Limb (tissue), 2 donors: Measurements from ENCODE around the gene CTSC.

ENCODE experiments used
- DNase-seq, 2 donors: peaks; one replicate each; pipeline ENCODE4 v3.0.0-alpha.2; 2016; ENCODE audit errors: extremely low spot score in 2 of 2

CTSC gene

DNA sequence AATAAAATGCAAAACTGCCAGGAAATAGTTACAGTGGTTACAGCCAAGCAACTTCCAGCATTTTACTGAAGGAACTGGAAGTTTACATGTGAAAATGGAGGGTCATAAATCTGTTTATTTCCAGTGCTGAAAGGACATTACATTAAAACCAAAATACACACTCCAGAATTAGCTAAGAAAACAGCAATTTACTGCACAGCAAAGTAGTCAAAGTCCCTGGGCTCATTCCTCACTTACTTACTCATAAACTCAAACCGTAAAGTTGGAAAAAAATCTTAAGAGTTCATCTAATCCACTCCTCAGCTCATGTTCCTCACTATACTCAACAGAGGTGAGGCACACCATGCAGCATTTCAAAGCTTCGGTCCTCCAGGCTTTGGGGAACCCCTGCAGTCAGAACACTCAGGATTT, 17.4 kb downstream of the CTSC start:
- DNase-seq, result peak in 1 of 2 donors; percentile 55

- DNase-seq, result no peak
Measured at GRCh38 chr11:88318017-88318416, 19.5 kb downstream of the CTSC start.

DNA sequence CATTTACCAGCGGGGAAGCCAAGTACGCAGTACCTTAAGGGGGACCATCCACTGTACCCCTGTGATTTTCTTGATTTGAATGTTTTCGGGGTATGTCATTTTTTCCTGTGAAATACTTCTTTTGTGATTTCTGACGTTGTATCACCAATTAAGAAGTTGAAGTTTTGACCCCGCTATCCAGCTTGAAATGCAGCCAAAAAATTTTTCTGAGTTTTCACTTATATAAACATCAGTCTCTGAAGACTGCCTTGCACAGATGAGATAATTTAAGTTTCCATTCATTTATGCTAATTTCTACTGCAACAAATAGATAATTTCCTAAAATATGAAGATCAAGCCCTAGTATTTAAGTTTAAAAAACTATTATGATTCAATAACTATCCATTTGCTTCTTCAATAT, 20.0 kb downstream of the CTSC start:
- no peak for DNase-seq

GRCh38 chr11:88315981-88316441, 21.5 kb downstream of the CTSC start:
- no peak for DNase-seq

DNA sequence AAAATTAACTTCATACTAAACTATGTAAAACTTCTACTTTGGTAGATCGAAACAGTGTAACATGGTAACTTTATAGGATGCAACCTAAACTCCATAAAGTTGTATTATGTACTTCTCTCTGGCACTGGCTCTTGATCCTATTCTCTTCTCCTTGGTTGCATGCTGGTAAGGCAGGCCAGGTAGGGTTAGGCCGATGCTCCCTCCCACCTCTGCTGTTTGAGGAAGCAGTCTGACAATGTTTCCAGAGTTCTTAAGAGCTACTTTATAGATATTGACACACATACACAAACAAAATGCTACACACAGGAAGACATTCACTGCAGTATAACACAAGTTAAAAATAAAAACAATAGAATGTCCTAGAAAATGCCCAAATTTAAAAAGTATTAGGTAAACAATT, 22.5 kb downstream of the CTSC start:
- DNase-seq, result no peak

DNA sequence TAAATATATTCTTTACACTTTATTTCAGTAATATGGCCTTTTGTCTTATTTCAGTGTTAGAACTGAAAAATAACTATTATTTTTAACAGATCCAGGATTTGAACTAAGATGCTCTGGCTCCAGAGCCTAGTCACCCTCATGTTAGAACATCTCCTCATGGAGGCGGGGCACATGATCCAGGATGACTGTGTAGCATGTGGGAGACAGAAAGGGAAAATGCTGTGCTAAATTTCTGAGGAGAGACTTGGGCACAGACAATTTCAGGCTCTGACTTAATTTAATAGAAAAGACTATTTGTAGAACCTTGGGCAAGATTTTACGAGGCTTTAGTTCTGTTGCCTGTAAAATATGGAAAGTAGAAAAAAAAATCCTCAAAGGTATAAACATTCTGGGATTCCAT, 24.1 kb downstream of the CTSC start:
- DNase-seq, result no peak

DNA sequence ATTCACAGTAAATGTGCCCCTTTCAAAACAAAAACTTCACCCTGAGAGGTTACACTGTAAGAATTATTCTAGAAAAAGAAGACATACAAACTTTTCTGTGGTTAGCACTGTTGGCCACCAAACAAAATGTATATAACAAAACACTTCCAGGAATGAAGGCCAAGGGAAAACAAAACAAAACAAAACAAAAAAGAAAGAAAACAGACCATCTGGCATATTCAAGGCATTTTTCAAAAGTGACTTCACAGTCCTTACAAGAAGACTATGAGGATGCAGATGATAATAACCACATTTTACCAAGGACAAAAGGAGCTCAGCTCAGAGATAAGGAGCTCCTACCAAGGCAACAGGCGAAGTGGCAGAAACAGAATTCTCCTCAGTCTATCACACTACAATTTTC, 24.9 kb downstream of the CTSC start:
- DNase-seq, result no peak

GRCh38 chr11:88310246-88310645, 27.3 kb downstream of the CTSC start:
- no peak for DNase-seq

DNA sequence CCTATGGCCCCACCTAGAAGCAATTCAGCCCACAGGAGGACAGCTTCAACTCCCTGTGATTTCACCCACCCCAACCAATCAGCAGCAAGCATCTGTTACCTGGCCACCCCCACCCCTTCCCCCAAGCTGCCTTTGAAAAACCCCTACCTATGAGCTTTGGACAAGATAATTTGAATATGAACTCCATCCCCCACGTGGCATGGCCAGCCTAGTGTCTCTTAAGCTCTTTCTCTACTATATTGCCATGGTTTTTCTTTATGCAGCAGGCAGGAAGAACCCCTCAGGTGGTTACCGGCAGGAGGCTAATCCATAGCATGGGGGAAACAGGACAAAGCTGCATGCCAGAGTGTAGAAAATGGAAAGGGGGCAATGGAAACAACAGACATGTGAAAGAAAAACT, 29.0 kb downstream of the CTSC start:
- DNase-seq, result no peak

- DNase-seq, result no peak
Measured at GRCh38 chr11:88307749-88308425, 29.6 kb downstream of the CTSC start.

GRCh38 chr11:88306785-88307184, 30.8 kb downstream of the CTSC start:
- no peak for DNase-seq

DNA sequence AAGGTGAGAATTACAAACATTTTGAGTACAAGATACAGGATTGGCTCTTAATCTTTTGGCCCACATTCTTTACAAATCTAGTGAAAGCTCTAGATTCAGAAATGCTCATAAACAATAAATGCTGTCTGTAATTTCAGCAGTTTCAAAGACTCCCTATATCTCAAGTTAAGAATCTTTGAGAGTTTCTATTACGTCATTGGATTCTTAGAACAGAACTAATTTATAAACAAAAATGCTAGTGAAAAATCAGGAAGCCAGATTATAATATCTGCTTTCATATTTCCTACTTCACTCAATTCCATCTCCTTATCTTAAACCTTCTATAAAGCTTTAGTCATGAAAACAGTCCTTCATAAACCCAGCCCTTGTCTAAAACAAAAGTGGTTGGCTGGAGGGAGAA, 32.1 kb downstream of the CTSC start:
- DNase-seq, result no peak

GRCh38 chr11:88304352-88304751, 33.2 kb downstream of the CTSC start:
- DNase-seq, result no peak

- no peak for DNase-seq
Measured at GRCh38 chr11:88303037-88303436, 34.5 kb downstream of the CTSC start.

- no peak for DNase-seq
Measured at GRCh38 chr11:88301488-88302140, 35.9 kb downstream of the CTSC start.

- no peak for DNase-seq
Measured at GRCh38 chr11:88300888-88301487, 36.5 kb downstream of the CTSC start.

- DNase-seq, result no peak
Measured at GRCh38 chr11:88297863-88298262, 39.7 kb downstream of the CTSC start.

- DNase-seq, result no peak
Measured at GRCh38 chr11:88297421-88297820, 40.1 kb downstream of the CTSC start.

- DNase-seq, result no peak
Measured at GRCh38 chr11:88295028-88295427, 42.5 kb downstream of the CTSC start.

- DNase-seq, result no peak
Measured at GRCh38 chr11:88293931-88294330, 43.6 kb downstream of the CTSC start.

DNA sequence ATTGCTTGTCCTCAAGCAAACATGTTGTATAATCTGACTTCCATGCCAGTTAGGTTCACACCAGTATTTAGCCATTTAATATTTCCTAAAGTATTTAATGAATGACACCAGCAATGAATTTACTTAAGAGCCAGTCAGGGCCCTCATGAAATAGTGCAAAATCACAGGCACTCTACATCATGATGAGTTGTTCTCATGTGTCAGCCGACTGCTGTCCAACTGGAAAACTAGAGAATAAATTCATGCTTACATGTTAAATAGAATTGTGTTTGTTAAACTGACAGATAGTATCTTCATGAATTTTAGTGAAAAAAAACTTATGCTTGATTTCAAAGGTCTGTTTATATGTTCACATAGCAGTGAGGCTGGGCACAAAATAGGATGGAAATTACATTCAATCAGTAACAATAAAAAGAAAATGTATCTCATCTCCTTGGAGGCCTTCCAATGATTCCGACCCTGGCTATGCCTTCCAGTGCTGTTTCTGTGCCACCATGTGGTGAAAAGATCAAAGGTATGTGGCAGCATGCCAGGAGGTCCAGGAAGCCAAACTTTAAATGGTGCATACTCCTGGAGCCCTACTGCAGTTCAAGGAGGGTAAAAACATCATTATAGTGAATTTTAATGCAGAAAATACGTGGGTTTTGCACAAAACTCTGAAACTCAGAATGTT, 45.2 kb downstream of the CTSC start:
- DNase-seq, result no peak

DNA sequence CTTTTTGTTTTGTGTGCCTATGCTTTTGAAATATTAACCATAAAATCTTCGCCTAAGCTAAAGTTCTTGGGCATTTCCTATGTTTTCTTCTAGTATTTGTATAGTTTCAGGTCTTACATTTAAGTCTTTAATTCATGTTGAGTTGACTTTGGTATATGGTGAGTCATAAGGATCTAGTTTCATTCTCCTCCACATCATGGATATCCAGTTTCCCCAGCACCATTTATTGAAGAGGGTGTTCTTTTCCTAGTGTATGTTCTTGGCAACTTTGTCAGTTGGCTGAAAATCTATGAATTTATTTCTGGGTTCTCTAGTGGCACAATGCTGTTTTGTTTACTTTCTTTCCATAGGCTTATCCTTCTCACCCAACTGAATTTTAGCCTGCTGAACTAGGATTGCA, 49.0 kb downstream of the CTSC start:
- no peak for DNase-seq
